Neural progenitor cell (in vitro differentiated cells): ENCODE measurements around the gene NACAD.

ENCODE experiments used
- CTCF ChIP-seq: fragments of 200-600 bp; sonication (generic); IDR thresholded peaks from 2 replicates; pipeline ENCODE4 v1.5.1; 2017; ENCODE audit warnings: antibody characterized with exemption, mild to moderate bottlenecking
- EZH2 ChIP-seq: fragments of 200-600 bp; sonication (generic); IDR thresholded peaks from 2 replicates; pipeline ENCODE4 v1.6.1; 2017; ENCODE audit warnings: antibody characterized with exemption, mild to moderate bottlenecking, moderate library complexity
- EZH2phosphoT487 ChIP-seq: fragments of 200-600 bp; sonication (generic); IDR thresholded peaks from 2 replicates; pipeline ENCODE4 v1.6.1; 2017; ENCODE audit warnings: antibody characterized with exemption

DNA sequence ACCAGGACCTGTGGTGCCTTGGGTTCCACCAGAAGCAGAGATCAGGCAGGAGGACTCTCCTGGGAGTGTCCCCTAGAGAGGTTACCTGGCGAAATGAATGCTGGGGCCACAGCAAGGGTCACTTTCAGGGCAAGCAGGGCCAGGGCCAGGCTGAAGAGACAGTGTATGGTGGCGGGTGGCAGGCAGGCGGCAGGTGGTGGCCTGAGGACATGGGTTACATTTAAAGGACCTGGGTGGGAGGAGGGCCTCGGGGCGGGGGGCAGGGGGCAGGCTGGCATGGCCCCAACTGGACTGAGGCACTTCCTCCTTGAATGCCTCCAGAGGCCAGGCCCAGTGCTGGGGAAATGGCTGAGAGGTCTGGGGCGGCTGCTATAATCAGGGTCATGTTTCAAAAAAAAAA is 37.4 kb upstream of the NACAD start:
- no peak for TF ChIP-seq CTCF
- TF ChIP-seq EZH2phosphoT487, result no peak
- TF ChIP-seq EZH2, result no peak
